Stomach smooth muscle (tissue), 2 donors: ENCODE data around the gene TRAF3.

Experiments
- H3K27ac ChIP-seq: one replicate; pipeline ENCODE4 v1.7.0; 2013; ENCODE audit warnings: mild to moderate bottlenecking, low read length, inconsistent platforms
- H3K27me3 ChIP-seq, 2 donors: one replicate each; pipeline ENCODE4 v1.7.0; 2013; ENCODE audit warnings: low read length in 2 of 2; ENCODE audit not compliant: insufficient read depth in 2 of 2, control insufficient read depth in 1 of 2
- H3K36me3 ChIP-seq, 2 donors: one replicate each; pipeline ENCODE4 v1.7.0; 2013; ENCODE audit warnings: low read length in 2 of 2; ENCODE audit not compliant: control insufficient read depth in 2 of 2, insufficient read depth in 2 of 2
- H3K4me1 ChIP-seq: one replicate; pipeline ENCODE4 v1.7.0; 2013; ENCODE audit warnings: low read length; ENCODE audit not compliant: control insufficient read depth, insufficient read depth
- H3K4me3 ChIP-seq, 2 donors: one replicate each; pipeline ENCODE4 v1.7.0; 2013; ENCODE audit warnings: low read length in 2 of 2
- H3K9ac ChIP-seq, 2 donors: one replicate each; pipeline ENCODE4 v1.7.0; 2013; ENCODE audit warnings: low read length in 2 of 2, mild to moderate bottlenecking in 1 of 2
- H3K9me3 ChIP-seq, 2 donors: one replicate each; pipeline ENCODE4 v1.7.0; 2013; ENCODE audit warnings: low read length in 2 of 2; ENCODE audit not compliant: control insufficient read depth in 2 of 2
- donor health status: healthy.
- donor health status: Pancreatic carcinoma.

Gene TRAF3

DNA sequence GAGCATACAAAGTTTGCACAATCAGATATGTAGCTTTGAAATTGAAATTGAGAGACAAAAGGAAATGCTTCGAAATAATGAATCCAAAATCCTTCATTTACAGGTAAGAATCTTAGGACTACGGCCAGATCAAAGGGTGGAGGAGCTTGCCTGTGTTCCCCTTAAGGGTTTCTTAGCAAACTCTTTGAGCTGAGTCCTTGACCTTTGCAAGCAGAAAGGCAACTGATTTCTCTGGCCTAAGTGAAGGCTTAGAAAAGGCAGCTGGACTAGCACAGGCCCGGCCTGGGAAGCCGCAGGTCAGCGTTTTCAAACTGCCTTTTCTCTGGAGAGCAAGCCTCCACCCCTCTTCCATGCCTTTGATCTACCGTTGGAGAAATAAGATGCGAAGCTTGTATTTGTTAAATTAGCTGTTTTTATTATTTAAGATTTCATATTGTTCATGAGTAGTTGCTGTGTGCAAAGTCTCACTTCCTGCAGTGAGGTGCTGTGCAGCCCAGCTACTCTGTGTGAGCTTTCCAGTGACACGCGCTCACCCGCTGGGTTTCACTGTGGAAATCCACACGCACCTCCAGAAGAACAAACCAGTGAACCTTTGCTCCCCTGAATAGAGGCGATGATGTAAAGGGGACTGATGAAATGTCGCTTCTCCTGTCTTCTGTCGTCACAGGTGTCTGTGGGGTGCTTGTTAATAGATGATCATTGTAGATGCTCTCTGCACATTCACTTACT lies 120.2 kb downstream of the TRAF3 start:
- peaks cover 0 to 2% of the 10 kb centered on the region in 2 donors for H3K36me3 ChIP-seq
- H3K4me3 ChIP-seq = no peak overlapping the region
- no peak overlapping the region for H3K9ac ChIP-seq
- no peaks in the 10 kb centered on the region for H3K9me3 ChIP-seq
- H3K27ac ChIP-seq = no peak overlapping the region
- H3K27me3 ChIP-seq = no peaks in the 10 kb centered on the region
- peaks cover 8% of the 10 kb centered on the region for H3K4me1 ChIP-seq

DNA sequence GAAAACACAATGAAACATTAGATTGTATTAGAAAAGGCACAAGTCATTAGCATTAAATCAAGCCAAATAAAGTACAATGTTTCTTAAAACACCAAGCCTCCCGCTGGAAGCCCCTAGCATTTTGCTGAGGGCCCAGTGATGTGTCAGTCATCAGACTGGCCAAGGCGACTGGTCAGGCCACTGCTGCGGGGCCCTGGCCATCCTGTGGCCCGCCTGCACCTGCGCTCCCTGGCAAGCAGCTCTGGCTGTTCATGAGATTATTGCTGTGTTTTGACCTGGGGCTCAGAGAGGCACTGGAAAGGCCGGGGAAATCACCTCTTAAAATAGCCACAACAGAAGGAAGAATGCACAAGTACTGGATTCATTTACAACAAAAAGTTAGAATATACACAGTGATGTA lies 121.0 kb downstream of the TRAF3 start:
- Histone ChIP-seq H3K27me3 (no peaks in the 10 kb centered on the region), H3K4me3 (no peak overlapping the region), H3K9me3 (no peaks in the 10 kb centered on the region), H3K27ac (no peak overlapping the region), H3K4me1 (peaks cover 5% of the 10 kb centered on the region), H3K9ac (no peak overlapping the region), H3K36me3 (peaks cover 0 to 2% of the 10 kb centered on the region in 2 donors)

DNA sequence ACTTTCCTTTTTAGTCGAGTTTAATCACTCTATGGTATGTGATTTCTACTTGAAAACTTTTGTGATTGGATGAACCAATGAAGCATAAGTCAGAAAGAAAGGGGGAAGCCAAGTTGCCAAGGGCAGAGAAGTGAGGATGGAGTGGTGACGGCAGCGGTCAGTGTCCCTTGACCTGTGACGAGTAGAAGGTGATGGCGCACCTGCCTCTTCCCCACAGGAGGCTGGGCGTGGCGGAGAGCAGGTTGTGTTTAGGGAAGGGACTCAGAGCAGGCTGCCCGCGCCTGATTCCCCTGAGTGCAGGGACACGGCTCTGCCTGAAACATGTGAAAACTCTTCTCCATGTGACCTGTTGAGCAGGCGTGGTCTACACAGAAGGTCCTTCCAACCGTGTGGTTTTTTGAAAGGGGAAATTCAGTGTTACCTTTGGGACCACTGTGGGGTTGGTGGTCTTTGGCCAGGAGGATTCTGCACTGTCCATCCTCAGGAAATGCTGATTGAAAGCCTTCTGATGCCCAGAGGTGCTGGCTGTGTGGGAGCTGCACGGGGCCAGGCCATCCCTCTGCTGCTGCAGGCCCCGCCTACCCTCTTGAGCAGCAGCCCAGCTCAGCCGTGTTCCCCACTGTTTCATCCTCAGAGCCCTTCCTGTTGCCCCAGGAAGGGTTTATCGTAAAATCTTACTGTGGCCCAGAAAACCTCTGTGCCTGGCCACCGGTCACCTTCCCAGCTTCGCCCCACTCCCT lies 121.7 kb downstream of the TRAF3 start:
- Histone ChIP-seq H3K36me3 (peaks cover under 1 to 2% of the 10 kb centered on the region in 2 donors), H3K4me3 (no peak overlapping the region), H3K27me3 (no peaks in the 10 kb centered on the region), H3K9ac (no peak overlapping the region), H3K27ac (no peak overlapping the region), H3K9me3 (no peaks in the 10 kb centered on the region), H3K4me1 (no peaks in the 10 kb centered on the region)

DNA sequence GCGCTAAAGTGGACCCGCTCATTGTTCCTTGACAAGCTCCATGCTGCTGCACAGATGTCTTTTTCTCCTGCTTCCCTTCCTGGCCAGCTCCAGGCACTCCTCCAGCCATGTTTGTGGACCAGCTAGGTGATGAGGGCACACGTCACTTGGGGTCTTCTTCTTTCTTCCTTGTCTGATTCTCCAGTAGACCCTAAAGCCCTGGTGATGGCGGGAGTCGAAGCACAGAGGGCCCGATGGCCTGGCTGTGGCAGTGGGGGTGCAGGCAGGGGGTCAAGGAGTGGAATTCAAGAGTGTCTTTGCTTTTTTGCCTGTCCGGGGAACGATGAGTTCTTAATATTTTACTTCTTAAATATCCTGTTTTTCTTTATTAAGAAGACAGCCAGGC lies 122.3 kb downstream of the TRAF3 start:
- H3K36me3 ChIP-seq = peaks cover 2% of the 10 kb centered on the region in 2 donors

DNA sequence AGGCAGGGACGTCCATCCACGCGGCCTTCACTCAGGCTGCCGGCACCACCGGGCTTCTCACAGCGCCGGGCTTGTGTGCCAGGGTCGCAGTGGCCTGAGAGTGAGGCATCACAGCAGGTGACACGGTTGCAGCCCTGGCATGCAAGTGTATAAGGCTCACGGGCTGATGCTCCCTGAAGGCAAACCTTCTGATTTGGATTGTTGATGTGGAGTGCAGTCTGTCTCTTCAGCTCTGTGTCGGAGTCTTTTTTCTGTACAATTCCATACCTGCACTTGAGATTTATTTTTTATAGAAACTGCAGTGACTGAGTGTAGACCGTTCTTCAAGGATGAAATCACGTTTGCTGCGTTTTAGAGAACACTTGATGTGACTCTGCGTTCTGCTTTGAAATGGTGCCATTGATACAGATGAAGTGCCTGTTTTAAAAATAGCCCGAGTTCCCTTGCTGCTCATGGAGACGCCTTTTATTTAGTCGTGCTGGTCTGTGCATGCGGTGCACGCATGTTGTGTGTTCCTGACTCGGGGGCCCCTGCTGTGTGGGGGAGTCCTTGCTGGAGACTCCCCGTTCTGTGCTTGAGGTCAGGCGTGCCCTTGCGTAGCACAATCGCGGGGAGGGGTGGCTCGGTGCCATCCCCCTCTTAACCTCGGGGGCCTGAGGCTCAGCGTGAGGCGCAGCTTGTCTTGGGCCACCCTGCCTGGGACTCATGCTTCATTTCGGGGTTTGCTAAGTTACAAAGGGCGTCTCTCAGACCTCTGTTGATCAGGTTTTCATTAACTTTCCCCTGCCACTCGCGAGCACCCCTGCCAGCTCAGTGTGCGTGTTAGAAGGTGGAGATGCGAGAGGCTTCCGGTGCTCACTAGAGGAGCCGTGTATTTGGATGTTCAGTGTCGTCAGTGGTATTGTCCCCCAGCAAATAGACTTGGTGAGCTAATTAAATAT lies 123.7 kb downstream of the TRAF3 start:
- H3K27me3 ChIP-seq = no peaks in the 10 kb centered on the region
- no peaks in the 10 kb centered on the region for H3K4me1 ChIP-seq
- no peaks in the 10 kb centered on the region for H3K9me3 ChIP-seq
- no peak overlapping the region for H3K4me3 ChIP-seq
- no peak overlapping the region for H3K27ac ChIP-seq
- H3K36me3 ChIP-seq = peaks cover 7 to 9% of the 10 kb centered on the region in 2 donors
- H3K9ac ChIP-seq = no peak overlapping the region

More for the DNA sequence above, 122.3 kb downstream of the TRAF3 start:
- Histone ChIP-seq H3K4me3 (no peak overlapping the region), H3K4me1 (no peaks in the 10 kb centered on the region), H3K9ac (no peak overlapping the region), H3K27ac (no peak overlapping the region), H3K9me3 (no peaks in the 10 kb centered on the region), H3K27me3 (no peaks in the 10 kb centered on the region)

DNA sequence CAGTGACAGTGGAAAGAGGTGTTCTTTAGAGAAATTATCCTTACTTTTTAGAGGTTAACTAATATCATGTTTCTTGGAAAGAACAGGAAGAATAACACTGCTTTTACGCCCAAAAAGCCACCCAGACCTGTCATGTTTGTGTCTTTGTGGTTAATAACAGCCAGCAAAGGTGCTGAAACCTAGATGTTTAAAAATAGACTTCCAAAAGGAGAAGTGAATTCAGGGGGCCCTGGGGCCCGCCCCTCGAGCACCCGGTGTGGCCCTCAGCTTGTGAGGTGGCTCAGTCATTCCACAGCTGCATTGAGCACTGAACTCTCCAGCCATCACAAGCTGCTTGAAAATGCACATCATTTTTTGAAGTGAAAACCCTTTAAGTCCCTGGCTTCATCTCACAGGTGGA lies 124.4 kb downstream of the TRAF3 start:
- no peak overlapping the region for H3K9ac ChIP-seq
- no peak overlapping the region for H3K4me3 ChIP-seq
- H3K27ac ChIP-seq = no peak overlapping the region
- no peaks in the 10 kb centered on the region for H3K4me1 ChIP-seq
- H3K36me3 ChIP-seq = peaks cover 7 to 9% of the 10 kb centered on the region in 2 donors
- no peaks in the 10 kb centered on the region for H3K27me3 ChIP-seq
- H3K9me3 ChIP-seq = no peaks in the 10 kb centered on the region

DNA sequence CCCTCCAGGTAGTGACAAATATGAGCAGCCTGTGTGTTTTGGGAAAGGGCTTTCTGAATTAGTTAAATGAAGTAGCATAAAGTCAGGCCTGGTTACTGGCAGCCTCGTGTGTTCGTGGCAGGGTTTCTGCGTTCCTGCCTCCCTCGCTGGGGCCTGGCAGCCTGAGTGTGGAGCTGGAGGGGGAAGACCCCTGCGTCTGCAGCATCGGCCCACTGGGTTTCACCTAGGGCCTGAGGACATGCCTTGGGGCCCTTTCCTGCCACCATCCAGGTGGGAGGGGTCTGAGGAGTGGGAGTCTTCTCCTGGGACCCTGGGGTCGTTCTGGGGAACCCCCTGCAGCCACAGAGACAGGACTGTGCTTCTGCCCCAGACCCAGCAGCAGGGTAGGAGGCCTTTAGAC lies 124.8 kb downstream of the TRAF3 start:
- no peaks in the 10 kb centered on the region for H3K9me3 ChIP-seq
- H3K27ac ChIP-seq = no peak overlapping the region
- no peak overlapping the region for H3K4me3 ChIP-seq
- H3K9ac ChIP-seq = no peak overlapping the region
- H3K4me1 ChIP-seq = no peaks in the 10 kb centered on the region
- H3K36me3 ChIP-seq = peaks cover 7 to 9% of the 10 kb centered on the region in 2 donors
- no peaks in the 10 kb centered on the region for H3K27me3 ChIP-seq

DNA sequence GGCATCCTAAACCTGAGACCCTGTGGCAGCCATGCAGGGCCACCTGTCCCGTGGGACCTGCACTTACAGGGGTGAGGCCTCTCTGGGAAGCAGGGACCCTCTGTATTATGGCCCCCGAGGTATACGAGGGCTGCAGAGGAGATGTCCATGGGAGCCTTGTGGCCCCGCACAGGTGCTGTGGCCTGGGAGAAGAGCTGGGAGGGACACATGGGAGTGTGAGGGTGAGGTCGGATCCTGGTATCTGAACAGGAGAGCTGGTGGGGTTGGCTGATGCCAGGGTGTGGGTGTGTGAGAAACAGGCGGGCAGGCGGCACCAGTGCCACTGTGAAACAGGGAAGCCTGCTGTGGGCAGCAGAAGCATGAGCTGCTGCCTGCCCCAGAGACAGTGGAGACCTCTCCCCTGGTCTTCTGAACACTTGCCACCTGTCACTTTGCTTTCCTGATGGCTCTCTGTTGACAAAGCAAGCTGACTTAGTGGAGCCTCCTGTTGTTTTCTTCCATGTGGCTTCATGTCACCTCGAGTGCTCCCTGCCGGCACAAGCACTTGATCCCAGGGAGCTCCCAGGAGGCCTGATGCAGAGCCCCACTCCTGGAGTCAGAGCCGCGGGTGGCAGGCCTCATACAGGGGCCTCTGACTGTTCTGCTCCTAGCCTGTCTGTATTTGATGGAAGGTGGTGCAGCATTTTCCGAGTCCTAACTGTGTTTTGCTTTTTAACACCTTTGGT lies 125.4 kb downstream of the TRAF3 start:
- no peaks in the 10 kb centered on the region for H3K27me3 ChIP-seq
- H3K4me1 ChIP-seq = no peaks in the 10 kb centered on the region
- peaks cover 7 to 9% of the 10 kb centered on the region in 2 donors for H3K36me3 ChIP-seq

DNA sequence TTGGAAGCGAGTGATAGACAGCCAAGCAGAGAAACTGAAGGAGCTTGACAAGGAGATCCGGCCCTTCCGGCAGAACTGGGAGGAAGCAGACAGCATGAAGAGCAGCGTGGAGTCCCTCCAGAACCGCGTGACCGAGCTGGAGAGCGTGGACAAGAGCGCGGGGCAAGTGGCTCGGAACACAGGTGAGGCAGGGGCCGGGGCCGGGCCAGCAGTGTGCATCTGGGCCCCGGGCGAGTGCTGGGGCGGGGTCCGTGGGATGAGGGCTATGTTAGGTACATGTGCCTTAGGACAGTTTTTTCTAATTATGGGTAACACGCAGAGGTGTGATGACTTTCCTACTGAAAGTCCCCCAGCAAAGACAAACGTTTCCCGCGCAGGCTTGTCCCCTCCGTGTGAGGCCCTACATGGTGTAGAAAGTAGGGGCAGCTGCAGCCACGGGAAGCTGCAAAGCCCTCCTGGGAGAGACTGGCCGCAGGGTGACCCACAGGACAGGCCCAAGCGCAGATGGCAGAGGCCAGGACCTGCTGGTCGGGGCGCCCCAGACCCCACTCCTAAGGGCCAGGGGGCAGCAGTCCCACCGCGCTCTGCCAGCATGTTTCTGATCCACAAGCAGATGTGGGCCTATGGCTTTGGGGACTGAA lies 126.1 kb downstream of the TRAF3 start:
- Histone ChIP-seq H3K9ac (no peak overlapping the region), H3K27me3 (no peaks in the 10 kb centered on the region), H3K4me1 (no peaks in the 10 kb centered on the region), H3K36me3 (peaks cover 6 to 9% of the 10 kb centered on the region in 2 donors), H3K4me3 (no peak overlapping the region), H3K9me3 (no peaks in the 10 kb centered on the region), H3K27ac (no peak overlapping the region)

More for the DNA sequence above, 125.4 kb downstream of the TRAF3 start:
- no peak overlapping the region for H3K9ac ChIP-seq
- H3K27ac ChIP-seq = no peak overlapping the region
- no peaks in the 10 kb centered on the region for H3K9me3 ChIP-seq
- H3K4me3 ChIP-seq = no peak overlapping the region
